GM10847 (cell line): ENCODE data around the gene PCAT6.

Experiments used
- POLR2A ChIP-seq: IDR thresholded peaks from 2 replicates; pipeline ENCODE4 v1.6.1; 2011; ENCODE audit not compliant: insufficient read length; ENCODE audit errors: extremely low read depth

The PCAT6 gene

DNA sequence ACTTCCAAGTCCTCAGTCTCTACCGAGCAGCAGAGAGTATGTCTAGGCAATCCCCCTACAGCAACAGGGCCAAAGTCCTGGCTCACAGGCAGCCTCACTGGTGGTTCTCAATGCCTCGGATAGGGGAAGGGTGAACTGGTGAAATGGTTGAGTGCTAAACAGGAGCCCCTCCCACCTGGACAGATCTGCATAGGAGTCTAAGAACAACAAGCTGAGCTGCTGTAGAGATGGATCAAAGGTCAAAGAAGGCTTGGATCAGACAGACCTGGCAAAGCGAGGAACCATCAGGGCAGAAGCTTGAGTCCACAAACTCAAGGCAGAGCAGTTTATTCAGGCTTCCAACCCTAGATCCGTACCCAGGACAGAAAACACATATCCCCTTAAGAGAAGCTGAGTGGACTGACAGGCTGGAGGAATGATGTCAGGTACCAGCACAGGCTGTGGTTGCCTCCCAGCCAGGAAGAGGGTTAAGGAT is 46.4 kb downstream of the PCAT6 start:
- TF ChIP-seq POLR2A = no peak

DNA sequence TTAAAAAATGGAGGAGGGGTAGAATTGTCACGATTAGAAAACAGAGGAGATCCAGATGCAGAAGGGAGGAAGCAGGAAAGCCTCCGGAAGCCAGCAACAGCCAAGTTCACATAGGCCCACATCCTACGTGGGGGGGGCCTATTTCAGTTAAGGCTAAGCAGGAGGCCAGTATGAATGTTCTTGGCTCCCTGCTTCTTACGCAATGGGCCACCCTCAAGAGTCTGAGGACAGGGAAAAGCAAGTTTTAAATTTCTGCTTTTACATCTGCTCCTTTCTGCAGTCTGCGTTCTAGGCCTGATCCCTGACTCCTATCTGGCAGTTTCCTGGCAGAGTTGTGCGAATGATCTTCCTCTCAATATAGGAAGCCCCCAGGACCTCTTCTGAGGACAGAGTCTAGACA is 47.6 kb downstream of the PCAT6 start:
- TF ChIP-seq POLR2A = no peak

DNA sequence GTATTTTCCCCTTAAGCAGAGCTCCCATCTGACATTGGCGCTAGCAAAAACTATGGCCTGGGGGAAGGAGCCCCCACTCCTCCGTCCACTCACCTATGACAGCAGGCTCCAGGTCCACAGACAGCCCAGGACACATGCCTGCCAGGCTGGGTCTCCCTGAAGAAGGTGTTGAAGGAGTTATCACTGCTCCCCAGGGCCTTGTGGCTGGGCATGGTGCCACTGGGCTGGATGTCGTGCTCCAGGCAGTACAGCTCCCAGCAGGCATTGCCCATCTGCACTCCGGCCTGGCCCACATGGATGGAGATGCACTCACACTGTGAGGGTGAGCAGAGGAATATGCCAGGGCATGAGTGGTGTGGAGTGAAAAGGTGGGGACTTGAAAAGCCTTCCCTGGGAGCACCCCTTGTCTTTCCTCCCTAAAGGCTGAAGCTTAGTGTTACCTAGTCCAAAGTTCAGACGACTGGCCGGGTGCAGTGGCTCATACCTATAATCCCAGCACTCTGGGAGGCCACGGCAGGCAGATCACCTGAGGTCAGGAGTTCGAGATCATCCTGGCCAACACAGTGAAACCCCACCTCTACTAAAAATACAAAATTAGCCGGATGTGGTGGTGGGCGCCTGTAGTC is 48.1 kb downstream of the PCAT6 start:
- no peak for TF ChIP-seq POLR2A

DNA sequence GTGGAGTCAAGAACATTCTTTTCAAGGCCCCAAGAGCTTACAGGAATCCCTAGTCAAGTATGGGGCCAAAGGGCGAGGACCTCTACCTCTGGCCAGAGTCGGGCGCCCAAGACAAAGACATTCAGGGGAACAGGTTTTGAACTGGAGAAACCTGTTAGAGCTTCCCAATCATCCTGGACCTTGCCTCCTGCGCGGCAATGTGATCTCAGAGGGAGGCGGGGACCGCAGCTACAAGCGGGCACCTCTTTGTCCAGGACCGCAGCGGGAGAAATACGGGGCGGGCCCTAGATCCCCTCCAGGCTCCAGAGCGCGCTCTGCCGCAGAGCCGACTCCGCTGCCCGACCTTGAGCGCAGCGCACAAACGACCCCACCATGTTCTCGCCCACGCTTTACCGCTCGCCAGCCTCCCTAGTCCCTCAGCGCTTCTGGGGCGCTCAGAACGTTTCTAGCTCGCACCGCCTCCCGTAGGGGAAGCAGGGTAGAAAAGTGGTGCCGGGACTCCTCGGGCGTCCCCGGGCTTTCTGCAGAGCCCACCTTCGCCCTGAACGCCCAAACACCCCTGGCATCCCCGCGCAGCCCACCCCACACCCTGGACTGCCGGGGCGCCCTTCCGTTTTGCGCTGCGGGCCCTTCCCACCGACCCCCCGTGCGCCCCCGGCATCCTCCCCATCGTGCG is 50.1 kb downstream of the PCAT6 start:
- TF ChIP-seq POLR2A = no peak
